Stimulated activated CD8-positive, alpha-beta memory T cell treated with anti-CD3 and anti-CD28 coated beads, Interleukin-15, amount 100 ng/mL, for 24 hours (primary cell): ENCODE measurements around the gene RNF13.
"Not testable (repeated sequence)": the region's sequence is repeated elsewhere in the genome, so short reads cannot be mapped to it uniquely, and the experiment has no call there.

Source experiments
- DNase-seq: peaks from one replicate; pipeline ENCODE4 v3.0.0-alpha.2; 2020; ENCODE audit warnings: low read depth

RNF13 gene

GRCh38 chr3:149957361-149958125 lies 144.5 kb downstream of the RNF13 start:
- no peak for DNase-seq

DNA sequence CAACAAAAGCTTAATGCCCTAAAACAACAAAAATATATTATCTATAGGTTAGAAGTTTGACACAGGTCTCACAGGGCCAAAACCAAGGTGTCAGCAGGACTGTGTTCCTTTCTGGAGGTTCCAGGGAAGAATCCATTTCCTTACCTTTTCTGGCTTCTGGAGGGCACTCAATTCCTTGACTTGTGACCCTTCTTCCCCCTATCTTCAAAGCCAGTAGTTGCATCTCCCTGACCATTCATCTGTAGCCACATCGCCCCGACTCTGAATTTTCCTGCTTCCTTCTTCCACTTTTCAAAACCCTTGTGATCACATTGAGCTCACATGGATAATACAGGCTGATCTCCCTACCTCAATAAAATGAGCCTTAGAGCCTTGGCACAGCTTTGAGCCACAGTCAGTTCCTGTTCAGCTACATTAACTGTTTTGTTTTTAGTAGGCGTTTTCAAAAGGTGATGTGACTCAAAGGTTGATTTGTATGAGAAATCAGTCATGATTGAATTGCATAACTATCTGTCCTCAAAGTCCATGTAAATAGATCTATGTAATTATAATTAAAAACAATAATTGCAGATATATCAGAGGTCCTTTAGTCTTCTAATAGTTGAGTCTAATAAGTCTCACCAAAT lies 145.3 kb downstream of the RNF13 start:
- no peak for DNase-seq

GRCh38 chr3:149959443-149959842 lies 146.4 kb downstream of the RNF13 start:
- no peak for DNase-seq

DNA sequence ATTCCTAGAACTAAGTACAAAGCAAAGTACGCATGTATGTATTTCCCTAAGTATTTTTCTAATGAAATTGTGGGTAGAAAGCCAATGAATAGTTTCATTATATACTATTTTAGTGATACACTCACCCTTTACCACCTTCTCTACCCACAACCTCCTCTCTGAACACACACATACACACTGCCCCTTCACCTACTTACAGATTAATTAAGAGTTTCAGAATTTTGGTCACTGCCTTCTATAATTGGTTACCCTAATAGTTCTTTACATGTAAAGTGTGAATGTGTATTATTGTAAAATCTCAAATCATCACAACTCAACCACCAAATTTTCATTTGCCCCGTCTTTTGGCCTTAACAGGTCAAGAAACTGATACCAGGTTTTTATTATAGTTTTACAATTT lies 150.5 kb downstream of the RNF13 start:
- DNase-seq, result no peak

GRCh38 chr3:149964291-149964690 lies 151.3 kb downstream of the RNF13 start:
- no peak for DNase-seq

DNA sequence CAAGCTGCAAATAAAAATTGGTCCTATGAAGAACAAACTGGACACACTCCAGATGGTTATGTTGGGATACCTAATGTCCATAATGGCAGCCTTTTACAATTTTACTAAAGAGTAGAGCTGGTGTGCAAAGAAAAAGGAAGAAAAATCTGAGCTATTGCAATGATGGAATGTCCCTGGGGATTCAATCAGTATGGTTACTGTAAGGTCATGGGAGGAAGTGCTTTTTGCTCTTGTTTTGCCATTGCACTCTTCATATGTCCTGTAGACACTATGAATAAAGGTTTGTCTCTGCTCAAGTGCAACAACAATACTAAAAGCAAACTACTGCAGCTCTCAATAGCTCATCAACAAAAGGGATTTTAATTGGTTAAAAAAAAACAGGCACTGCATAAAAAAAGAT lies 152.3 kb downstream of the RNF13 start:
- no peak for DNase-seq

DNA sequence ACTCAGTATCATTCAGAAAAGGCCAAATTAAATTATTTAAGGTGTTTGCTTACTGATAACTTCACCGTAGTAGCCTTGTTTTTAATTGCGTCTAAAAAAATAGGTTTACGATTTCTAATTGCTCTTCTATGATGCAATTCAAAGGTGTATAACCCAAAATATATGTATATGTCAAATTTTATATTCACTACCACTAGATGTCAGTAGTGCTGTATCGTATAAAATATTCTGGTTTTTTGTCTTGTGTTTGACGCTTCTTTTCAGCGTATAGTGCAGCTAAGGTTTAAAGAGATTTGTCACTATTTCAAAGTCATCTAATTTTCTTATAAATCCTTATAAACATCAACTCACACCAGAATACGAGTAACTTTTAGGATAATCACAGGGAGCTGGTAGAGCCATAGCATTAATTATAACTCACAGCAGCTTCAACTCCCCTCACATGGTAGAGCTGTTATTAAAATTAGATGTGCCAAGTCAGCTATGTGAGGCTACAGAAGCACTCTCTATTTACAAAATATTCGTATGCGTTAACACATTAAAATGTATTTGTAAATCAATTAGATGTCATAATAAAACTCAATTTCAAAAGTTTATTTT lies 154.2 kb downstream of the RNF13 start:
- no peak for DNase-seq

GRCh38 chr3:149968216-149968615 lies 155.2 kb downstream of the RNF13 start:
- no peak for DNase-seq

GRCh38 chr3:149969110-149969939 lies 156.3 kb downstream of the RNF13 start:
- DNase-seq, result no peak

GRCh38 chr3:149969940-149970715 lies 157.1 kb downstream of the RNF13 start:
- peak; percentile 35 for DNase-seq

DNA sequence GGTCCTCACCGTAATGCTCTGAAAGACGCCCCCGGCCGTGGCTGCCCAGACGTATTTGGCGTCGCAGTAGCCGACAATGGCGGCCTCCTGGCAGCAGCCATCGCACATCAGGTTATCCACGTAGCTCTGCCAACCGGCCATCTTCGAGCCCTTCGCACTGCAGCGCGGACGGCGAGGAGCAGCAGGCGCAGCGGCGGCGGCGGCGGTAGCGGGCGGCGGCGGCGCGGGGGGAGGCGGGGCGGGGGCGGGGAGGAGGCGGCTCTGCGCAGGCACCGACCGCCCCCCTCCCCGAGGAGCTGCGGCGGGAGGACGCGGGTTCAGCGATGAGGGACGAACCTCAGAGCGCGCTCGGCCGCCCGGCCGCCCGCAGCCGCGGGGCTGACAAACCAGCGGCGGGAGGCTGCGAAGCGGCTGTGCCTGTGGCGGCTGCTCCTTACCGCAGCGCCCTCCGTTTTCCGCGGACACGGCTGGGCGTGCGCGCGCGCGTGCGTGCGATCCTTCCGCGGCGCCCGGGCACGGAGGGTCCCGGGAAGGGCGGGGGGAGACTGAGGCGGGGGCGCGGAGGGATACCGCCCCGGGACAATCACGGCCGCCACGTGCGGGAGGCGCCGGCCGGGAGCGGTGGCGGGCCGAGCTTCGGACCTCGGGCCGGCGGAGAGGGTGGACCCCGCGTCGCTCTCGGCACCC lies 157.8 kb downstream of the RNF13 start, which contains the start of gene PFN2:
PFN2 (minus strand) TSS at position 180 of the 687 bp plus-strand sequence; CDS start at position 141, 39 bp downstream.
- peak; percentile 9 for DNase-seq

DNA sequence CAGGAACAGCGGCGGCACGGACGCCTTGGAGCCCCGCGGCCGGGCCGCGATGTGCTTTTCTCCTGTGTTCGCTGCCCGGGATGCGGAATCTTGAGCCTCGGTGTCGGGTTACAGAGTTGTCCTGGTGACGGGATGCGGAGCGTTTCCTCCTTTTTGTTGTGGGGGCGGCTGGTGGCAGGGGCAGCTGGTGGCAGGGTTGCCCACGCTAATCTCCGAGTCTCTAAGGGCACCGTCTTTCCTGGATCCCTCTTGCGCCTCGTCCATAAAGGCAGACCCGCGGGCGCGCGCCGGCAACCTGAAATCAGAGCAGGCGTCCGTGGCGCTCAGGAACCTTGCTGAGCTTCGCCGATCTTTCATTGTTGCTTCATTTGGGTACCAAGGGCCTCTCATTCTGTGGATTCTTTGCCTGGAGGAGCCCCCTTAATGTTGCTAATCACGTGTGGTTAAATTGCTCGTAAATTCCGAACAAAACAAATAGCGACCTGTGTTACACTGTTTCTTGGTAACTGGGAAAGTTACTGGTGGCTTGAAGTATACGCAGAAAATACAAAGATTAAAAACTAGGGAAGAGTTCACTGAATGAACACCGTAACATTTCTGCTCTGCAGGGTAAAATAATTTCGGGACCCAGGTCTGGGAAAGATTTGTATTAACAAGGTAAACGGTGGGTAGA lies 158.5 kb downstream of the RNF13 start:
- DNase-seq, result no peak

DNA sequence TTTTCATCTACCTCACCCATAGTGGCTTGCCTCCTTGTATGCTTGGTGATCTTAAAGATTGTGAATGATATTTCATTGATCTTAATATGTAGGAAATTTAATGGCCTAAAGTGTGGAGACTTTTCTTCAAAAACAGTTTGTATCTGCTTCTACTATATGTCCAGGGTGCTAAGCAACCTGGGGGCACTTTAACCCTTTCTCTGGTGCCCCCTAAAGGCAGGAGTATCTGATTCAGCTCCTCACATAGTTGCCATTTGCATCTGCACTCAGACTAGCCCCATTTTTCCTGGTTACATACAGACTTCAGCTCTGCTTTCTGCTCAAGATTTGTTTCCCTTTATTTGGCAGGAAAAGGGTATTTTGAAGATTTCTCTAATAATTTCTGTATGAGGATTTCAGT lies 162.9 kb downstream of the RNF13 start:
- DNase-seq, result no peak

DNA sequence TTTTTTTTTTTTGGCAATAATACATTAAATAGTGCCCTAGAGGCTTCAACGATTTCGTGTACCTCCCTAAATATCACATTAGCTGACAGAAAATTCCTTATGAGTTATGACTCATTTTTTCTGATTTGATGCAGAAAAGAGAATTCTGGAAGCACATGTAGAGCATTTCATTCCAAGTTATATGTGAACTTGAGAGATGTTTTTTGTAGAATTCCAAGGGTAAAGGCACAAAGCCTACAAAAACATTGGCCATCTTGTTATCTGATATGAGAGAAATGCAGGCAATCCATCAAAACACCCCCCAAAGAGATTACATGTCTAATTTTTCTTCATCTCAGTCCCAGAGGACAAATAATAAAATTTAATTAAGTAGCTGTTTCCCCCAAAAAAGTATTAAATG lies 164.4 kb downstream of the RNF13 start:
- DNase-seq, result no peak

DNA sequence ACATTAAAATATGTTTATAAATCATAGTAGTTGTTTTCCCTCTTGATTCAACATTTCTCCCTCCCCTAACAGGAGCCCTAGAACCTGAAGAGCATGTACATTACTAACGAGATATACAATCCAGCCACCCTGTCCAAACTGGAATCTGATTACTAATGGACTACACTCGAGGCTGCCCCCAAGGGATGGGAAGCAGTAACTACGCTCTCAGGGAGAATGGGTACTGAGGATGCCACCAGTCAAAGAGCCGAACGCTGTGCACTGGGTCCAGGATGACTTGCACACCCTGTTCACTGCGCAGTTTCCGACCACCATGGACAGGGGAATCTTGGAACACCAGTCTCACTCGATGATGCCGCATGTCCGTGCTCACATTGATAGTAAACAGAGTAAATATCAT lies 169.0 kb downstream of the RNF13 start:
- not testable (repeated sequence) for DNase-seq

DNA sequence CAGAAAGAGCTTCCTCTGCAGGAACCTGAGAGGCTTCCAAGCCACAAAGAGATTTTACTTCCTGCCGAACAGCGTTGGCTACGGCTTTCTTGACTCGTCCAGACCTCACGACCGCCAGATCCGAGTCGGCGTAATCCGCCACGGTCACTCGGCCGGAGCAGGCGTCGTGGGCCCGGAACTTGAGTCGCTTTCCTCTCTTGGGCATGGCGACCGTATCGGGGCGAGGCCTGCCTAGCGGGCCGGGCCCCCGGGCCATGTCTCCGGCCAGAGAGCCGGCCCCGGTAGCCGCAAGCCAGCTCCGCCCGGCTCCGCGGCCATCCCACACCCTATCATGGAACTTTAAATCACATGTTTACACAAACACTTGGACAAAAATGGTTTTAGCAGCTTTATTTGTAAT lies 170.0 kb downstream of the RNF13 start:
- DNase-seq, result not testable (repeated sequence)

GRCh38 chr3:149983628-149984027 lies 170.6 kb downstream of the RNF13 start:
- no peak for DNase-seq

DNA sequence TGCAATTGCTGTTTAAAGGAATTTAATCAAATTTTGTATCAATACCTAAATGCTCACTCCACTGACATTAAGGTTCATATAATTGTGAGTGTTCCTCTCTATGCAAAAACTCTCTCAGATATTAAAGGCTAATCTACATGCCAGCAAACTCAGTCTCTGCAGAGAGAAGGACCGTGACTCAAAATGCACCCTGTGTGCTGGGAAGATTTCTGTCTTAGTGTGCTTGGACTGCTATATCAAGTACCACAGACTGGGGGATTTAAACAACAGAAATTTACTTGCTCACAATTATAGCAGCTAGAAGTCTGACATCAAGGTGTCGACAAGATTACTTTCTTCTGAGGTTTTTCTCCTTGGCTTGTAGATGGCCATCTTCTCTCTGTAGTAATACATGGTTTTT lies 176.3 kb downstream of the RNF13 start:
- no peak for DNase-seq

- no peak for DNase-seq
These were observed 177.5 kb downstream of the RNF13 start for GRCh38 chr3:149990423-149990948.

DNA sequence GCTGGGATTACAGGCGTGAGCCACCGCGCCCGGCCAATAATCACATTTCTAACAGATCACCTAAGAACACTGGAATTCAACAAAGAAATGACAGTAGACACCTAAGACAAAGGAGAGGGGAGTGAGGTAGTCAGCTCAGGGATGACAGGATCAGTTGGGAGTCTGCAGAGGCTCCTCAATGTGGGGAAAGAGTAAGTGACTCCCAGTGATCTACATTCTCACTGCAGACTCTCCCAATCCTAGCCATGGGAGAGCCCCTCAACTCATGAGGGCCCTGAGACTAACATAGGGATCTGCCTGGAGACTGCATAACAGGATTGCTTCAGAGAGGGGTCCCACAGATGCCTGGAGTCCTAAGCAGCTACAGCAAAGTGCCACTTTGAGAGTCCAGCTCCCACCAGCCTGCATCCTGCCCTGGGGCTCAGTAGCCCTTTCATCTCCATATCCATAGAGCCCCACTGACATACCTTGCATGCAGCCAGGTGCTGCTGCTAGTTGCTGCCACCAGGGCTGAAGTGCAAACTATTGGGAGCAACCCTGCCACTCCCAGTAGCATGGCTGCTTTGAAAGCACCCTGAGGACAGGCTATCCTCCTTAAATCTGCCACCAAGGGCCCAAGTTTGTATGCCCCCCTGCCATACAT lies 179.5 kb downstream of the RNF13 start:
- DNase-seq, result no peak
